Liver (tissue), 9 donors: ENCODE results near the gene PCBD1. TPM values are rescaled to one million over a fixed set of nuclear protein-coding genes. Genes with fewer than 3 reads are reported as not detected.

Experiments used
- DNase-seq: peaks from one replicate; pipeline ENCODE4 v3.0.0-alpha.2; 2017; ENCODE audit warnings: low spot score
- H3K27ac ChIP-seq, 2 donors: one replicate each; pipeline ENCODE4 v1.7.0; 2013; ENCODE audit warnings: inconsistent platforms in 2 of 2, low read length in 2 of 2, control low read depth in 1 of 2, low read depth in 1 of 2, mild to moderate bottlenecking in 1 of 2
- H3K27me3 ChIP-seq, 4 donors: one replicate each; pipeline versions ENCODE4 v1.6.1 to v1.7.0; 2013; ENCODE audit warnings: low read length in 3 of 4, inconsistent platforms in 1 of 4, mild to moderate bottlenecking in 1 of 4, moderate library complexity in 1 of 4; ENCODE audit not compliant: control insufficient read depth in 4 of 4, insufficient read depth in 4 of 4
- H3K36me3 ChIP-seq, 4 donors: one replicate each; pipeline versions ENCODE4 v1.6.1 to v1.7.0; 2013; ENCODE audit warnings: low read length in 3 of 4, mild to moderate bottlenecking in 3 of 4, low read depth in 1 of 4, moderate library complexity in 1 of 4; ENCODE audit not compliant: control insufficient read depth in 4 of 4, insufficient read depth in 3 of 4
- H3K4me1 ChIP-seq, 4 donors: one replicate each; pipeline versions ENCODE4 v1.6.1 to v1.7.0; 2013; ENCODE audit warnings: low read length in 3 of 4, mild to moderate bottlenecking in 3 of 4, moderate library complexity in 1 of 4; ENCODE audit not compliant: control insufficient read depth in 4 of 4, insufficient read depth in 4 of 4
- H3K4me3 ChIP-seq, 3 donors: one replicate each; pipeline versions ENCODE4 v1.6.1 to v1.7.0; 2013; ENCODE audit warnings: low read length in 3 of 3, control low read depth in 1 of 3, low read depth in 1 of 3, mild to moderate bottlenecking in 1 of 3
- H3K9ac ChIP-seq, 2 donors: one replicate each; pipeline ENCODE4 v1.7.0; 2013; ENCODE audit warnings: low read length in 2 of 2, mild to moderate bottlenecking in 2 of 2, moderate library complexity in 2 of 2, control low read depth in 1 of 2, low read depth in 1 of 2
- H3K9me3 ChIP-seq, 4 donors: one replicate each; pipeline versions ENCODE4 v1.6.1 to v1.7.0; 2013; ENCODE audit warnings: low read length in 3 of 4; ENCODE audit not compliant: control insufficient read depth in 4 of 4
- FOXA1 ChIP-seq: IDR thresholded peaks from 2 replicates; pipeline ENCODE4 v1.6.1; 2016; ENCODE audit warnings: antibody characterized with exemption
- FOXA2 ChIP-seq: IDR thresholded peaks from 2 replicates; pipeline ENCODE4 v1.6.1; 2016; ENCODE audit warnings: antibody characterized with exemption
- GABPA ChIP-seq, 2 donors: IDR thresholded peaks in 1 of 2; conservative IDR thresholded peaks in 1 of 2; 2 replicates each; pipeline ENCODE4 v1.6.1; 2016; ENCODE audit warnings: antibody characterized with exemption in 2 of 2, mild to moderate bottlenecking in 1 of 2, moderate library complexity in 1 of 2
- HNF4A ChIP-seq, 2 donors: conservative IDR thresholded peaks; 2 replicates each; pipeline ENCODE4 v1.6.1; 2016; ENCODE audit warnings: antibody characterized with exemption in 2 of 2, mild to moderate bottlenecking in 2 of 2
- JUND ChIP-seq, 2 donors: IDR thresholded peaks; 2 replicates each; pipeline ENCODE4 v1.6.1; 2016; ENCODE audit warnings: antibody characterized with exemption in 2 of 2
- NR2F2 ChIP-seq: IDR thresholded peaks from 2 replicates; pipeline ENCODE4 v1.6.1; 2016; ENCODE audit warnings: antibody characterized with exemption
- RAD21 ChIP-seq, 2 donors: IDR thresholded peaks; 2 replicates each; pipeline ENCODE4 v1.6.1; 2016; ENCODE audit warnings: antibody characterized with exemption in 2 of 2, mild to moderate bottlenecking in 2 of 2
- RXRA ChIP-seq, 2 donors: IDR thresholded peaks; 2 replicates each; pipeline ENCODE4 v1.6.1; 2017 to 2018; ENCODE audit warnings: antibody characterized with exemption in 2 of 2, mild to moderate bottlenecking in 1 of 2
- SP1 ChIP-seq: IDR thresholded peaks from 2 replicates; pipeline ENCODE4 v1.6.1; 2018; ENCODE audit warnings: antibody characterized with exemption, mild to moderate bottlenecking
- TAF1 ChIP-seq: conservative IDR thresholded peaks from 2 replicates; pipeline ENCODE4 v1.6.1; 2016; ENCODE audit warnings: antibody characterized with exemption, mild to moderate bottlenecking
- WGBS: extraction: QIAGEN DNeasy Blood & Tissue Kit; methylation state at CpG from one replicate; pipeline ENCODE4 v1.1.7; 2013; 5-methylcytosine and 5-hydroxymethylcytosine counted together
- polyA plus RNA-seq, 2 donors: library from polyadenylated mRNA; stranded (reverse) in 1 of 2; unstranded in 1 of 2; fragments of 200-250 nt in 1 of 2; fragments of >200 nt in 1 of 2; fragmentation: Nextera tagmentation in 1 of 2; extraction: Ambion mirVana in 1 of 2; gene quantifications; one replicate each; pipeline versions ENCODE4 v1.2.1 to v1.2.3, GENCODE V29; 2013 to 2015
- total RNA-seq, 2 donors: library from RNA; depleted of rRNA; stranded (reverse); fragments of >200 nt; gene quantifications; one replicate each; pipeline ENCODE4 v1.2.3, GENCODE V29; 2014
- TF ChIP-seq, protein P1 (sequence below): IDR thresholded peaks from 2 replicates; pipeline ENCODE4 v1.6.1; 2016; ENCODE audit warnings: antibody characterized with exemption, mild to moderate bottlenecking
- TF ChIP-seq, protein P2 (sequence below): IDR thresholded peaks from 2 replicates; pipeline ENCODE4 v1.6.1; 2016; ENCODE audit warnings: antibody characterized with exemption
- TF ChIP-seq, protein P3 (sequence below): IDR thresholded peaks from 2 replicates; pipeline ENCODE4 v1.6.1; 2016; ENCODE audit warnings: antibody characterized with exemption
- donor health status: healthy.
- donor health status: healthy.
- donor health status: healthy.
- donor health status: healthy.
- donor health status: healthy.

Gene PCBD1
- total and polyA plus RNA-seq, 4 donors: 72.0 to 458 (median 171) TPM

GRCh38 chr10:70840836-70841235 lies 47.5 kb downstream of the PCBD1 start (continued):
- TF ChIP-seq, protein P1, sequence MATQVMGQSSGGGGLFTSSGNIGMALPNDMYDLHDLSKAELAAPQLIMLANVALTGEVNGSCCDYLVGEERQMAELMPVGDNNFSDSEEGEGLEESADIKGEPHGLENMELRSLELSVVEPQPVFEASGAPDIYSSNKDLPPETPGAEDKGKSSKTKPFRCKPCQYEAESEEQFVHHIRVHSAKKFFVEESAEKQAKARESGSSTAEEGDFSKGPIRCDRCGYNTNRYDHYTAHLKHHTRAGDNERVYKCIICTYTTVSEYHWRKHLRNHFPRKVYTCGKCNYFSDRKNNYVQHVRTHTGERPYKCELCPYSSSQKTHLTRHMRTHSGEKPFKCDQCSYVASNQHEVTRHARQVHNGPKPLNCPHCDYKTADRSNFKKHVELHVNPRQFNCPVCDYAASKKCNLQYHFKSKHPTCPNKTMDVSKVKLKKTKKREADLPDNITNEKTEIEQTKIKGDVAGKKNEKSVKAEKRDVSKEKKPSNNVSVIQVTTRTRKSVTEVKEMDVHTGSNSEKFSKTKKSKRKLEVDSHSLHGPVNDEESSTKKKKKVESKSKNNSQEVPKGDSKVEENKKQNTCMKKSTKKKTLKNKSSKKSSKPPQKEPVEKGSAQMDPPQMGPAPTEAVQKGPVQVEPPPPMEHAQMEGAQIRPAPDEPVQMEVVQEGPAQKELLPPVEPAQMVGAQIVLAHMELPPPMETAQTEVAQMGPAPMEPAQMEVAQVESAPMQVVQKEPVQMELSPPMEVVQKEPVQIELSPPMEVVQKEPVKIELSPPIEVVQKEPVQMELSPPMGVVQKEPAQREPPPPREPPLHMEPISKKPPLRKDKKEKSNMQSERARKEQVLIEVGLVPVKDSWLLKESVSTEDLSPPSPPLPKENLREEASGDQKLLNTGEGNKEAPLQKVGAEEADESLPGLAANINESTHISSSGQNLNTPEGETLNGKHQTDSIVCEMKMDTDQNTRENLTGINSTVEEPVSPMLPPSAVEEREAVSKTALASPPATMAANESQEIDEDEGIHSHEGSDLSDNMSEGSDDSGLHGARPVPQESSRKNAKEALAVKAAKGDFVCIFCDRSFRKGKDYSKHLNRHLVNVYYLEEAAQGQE: no peak
- TF ChIP-seq, protein P2, sequence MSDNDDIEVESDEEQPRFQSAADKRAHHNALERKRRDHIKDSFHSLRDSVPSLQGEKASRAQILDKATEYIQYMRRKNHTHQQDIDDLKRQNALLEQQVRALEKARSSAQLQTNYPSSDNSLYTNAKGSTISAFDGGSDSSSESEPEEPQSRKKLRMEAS: no peak
- TF ChIP-seq NR2F2: no peak

- no peak for DNase-seq
- peaks cover 6 to 29% (median 28%) of the 10 kb centered on the region in 4 donors for H3K4me1 ChIP-seq
- no peak overlapping the region for H3K4me3 ChIP-seq
- no peak overlapping the region for H3K9ac ChIP-seq
- peaks cover 0 to 2% (median 0%) of the 10 kb centered on the region in 4 donors for H3K9me3 ChIP-seq
- TF ChIP-seq, protein P2: no peak
- no peak for TF ChIP-seq FOXA1
- TF ChIP-seq TAF1: no peak
- no peak for TF ChIP-seq RXRA (IDR thresholded peaks at IDR 0.05)
- no peak for TF ChIP-seq JUND (IDR thresholded peaks at IDR 0.05)
- no peak for TF ChIP-seq GABPA (IDR thresholded peaks at IDR 0.05 in 1 of 2, conservative IDR thresholded peaks at IDR 0.05 in 1 of 2)
- TF ChIP-seq, protein P3, sequence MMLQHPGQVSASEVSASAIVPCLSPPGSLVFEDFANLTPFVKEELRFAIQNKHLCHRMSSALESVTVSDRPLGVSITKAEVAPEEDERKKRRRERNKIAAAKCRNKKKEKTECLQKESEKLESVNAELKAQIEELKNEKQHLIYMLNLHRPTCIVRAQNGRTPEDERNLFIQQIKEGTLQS: no peak
- no peak for TF ChIP-seq RAD21 (IDR thresholded peaks at IDR 0.05)
- no peak for TF ChIP-seq SP1
- no peak for TF ChIP-seq NR2F2
- no peak for TF ChIP-seq HNF4A (conservative IDR thresholded peaks at IDR 0.05)
- TF ChIP-seq, protein P1: no peak
- TF ChIP-seq FOXA2: no peak
- H3K36me3 ChIP-seq: peaks cover 0 to 3% (median 0%) of the 10 kb centered on the region in 4 donors
- 83% methylated on average over 4 of the region's 4 CpGs for WGBS
- H3K27ac ChIP-seq: no peak overlapping the region
- H3K27me3 ChIP-seq: no peaks in the 10 kb centered on the region
These were observed 50.0 kb downstream of the PCBD1 start for GRCh38 chr10:70838270-70838805.
